Progenitor cell of endocrine pancreas (in vitro differentiated cells): ENCODE measurements around the gene PRF1. TPM values are rescaled to one million over a fixed set of nuclear protein-coding genes. Genes with fewer than 3 reads are reported as not detected.

Source experiments
- DNase-seq: peaks from one replicate; pipeline ENCODE4 v3.0.0; 2021; ENCODE audit warnings: low spot score; ENCODE audit not compliant: unreplicated experiment
- H3K27ac Mint-ChIP-seq: 2 replicates; pipeline ENCODE4 v1.8.0; 2021; ENCODE audit warnings: mild to moderate bottlenecking, moderate library complexity, mixed read lengths
- H3K27me3 Mint-ChIP-seq: 2 replicates; pipeline ENCODE4 v1.8.0; 2021; ENCODE audit warnings: mixed read lengths
- H3K36me3 Mint-ChIP-seq: 2 replicates; pipeline ENCODE4 v1.8.0; 2022; ENCODE audit warnings: mixed read lengths; ENCODE audit not compliant: insufficient read depth
- H3K4me1 Mint-ChIP-seq: 2 replicates; pipeline ENCODE4 v1.8.0; 2021; ENCODE audit warnings: low read depth, mixed read lengths
- H3K4me3 Mint-ChIP-seq: 2 replicates; pipeline ENCODE4 v1.8.0; 2021; ENCODE audit warnings: low read depth, mild to moderate bottlenecking, moderate library complexity, mixed read lengths
- H3K9me3 Mint-ChIP-seq: 2 replicates; pipeline ENCODE4 v1.8.0; 2021; ENCODE audit warnings: low read depth, mixed read lengths
- CTCF ChIP-seq: fragments of 200-600 bp; sonication (generic); IDR thresholded peaks from one replicate; pipeline ENCODE4 v1.5.0; 2021; ENCODE audit warnings: antibody characterized with exemption, mild to moderate bottlenecking; ENCODE audit not compliant: unreplicated experiment
- total RNA-seq: library from RNA; stranded (reverse); gene quantifications from 2 replicates; pipeline ENCODE4 v1.2.1, GENCODE V29; 2021

PRF1 gene
- total RNA-seq, 1 donor from 2014 or later = not detected

- H3K4me3 Mint-ChIP-seq = no peak overlapping the region
- no peak overlapping the region for H3K27ac Mint-ChIP-seq
- no peak for DNase-seq
- no peaks in the 10 kb centered on the region for H3K9me3 Mint-ChIP-seq
- peaks cover 11% of the 10 kb centered on the region for H3K4me1 Mint-ChIP-seq
- H3K36me3 Mint-ChIP-seq = no peaks in the 10 kb centered on the region
- no peak for TF ChIP-seq CTCF
- H3K27me3 Mint-ChIP-seq = no peaks in the 10 kb centered on the region
These were observed 25.6 kb downstream of the PRF1 start for GRCh38 chr10:70576803-70577517.

- no peak for DNase-seq
- H3K27me3 Mint-ChIP-seq = no peaks in the 10 kb centered on the region
- H3K4me1 Mint-ChIP-seq = peaks cover 11% of the 10 kb centered on the region
- H3K9me3 Mint-ChIP-seq = no peaks in the 10 kb centered on the region
- TF ChIP-seq CTCF = no peak
- no peak overlapping the region for H3K4me3 Mint-ChIP-seq
- H3K27ac Mint-ChIP-seq = no peak overlapping the region
- H3K36me3 Mint-ChIP-seq = no peaks in the 10 kb centered on the region
These were observed 26.4 kb downstream of the PRF1 start for GRCh38 chr10:70575874-70576802.

- Mint-ChIP-seq H3K27ac (no peak overlapping the region), H3K4me3 (no peak overlapping the region), H3K36me3 (no peaks in the 10 kb centered on the region), H3K27me3 (no peaks in the 10 kb centered on the region), H3K4me1 (peaks cover 11% of the 10 kb centered on the region), H3K9me3 (no peaks in the 10 kb centered on the region)
- no peak for TF ChIP-seq CTCF
- no peak for DNase-seq
These were observed 27.1 kb downstream of the PRF1 start for GRCh38 chr10:70575486-70575873.

GRCh38 chr10:70573599-70574506, 28.7 kb downstream of the PRF1 start:
- Mint-ChIP-seq H3K9me3 (no peaks in the 10 kb centered on the region), H3K27me3 (no peaks in the 10 kb centered on the region), H3K27ac (no peak overlapping the region), H3K4me1 (peaks cover 11% of the 10 kb centered on the region), H3K4me3 (no peak overlapping the region), H3K36me3 (no peaks in the 10 kb centered on the region)
- no peak for DNase-seq
- TF ChIP-seq CTCF = no peak
